Central memory CD4-positive, alpha-beta T cell (primary cell): ENCODE measurements around the gene METRN.

Experiments
- DNase-seq: peaks from one replicate; pipeline ENCODE4 v3.0.0; 2022

METRN gene

DNA sequence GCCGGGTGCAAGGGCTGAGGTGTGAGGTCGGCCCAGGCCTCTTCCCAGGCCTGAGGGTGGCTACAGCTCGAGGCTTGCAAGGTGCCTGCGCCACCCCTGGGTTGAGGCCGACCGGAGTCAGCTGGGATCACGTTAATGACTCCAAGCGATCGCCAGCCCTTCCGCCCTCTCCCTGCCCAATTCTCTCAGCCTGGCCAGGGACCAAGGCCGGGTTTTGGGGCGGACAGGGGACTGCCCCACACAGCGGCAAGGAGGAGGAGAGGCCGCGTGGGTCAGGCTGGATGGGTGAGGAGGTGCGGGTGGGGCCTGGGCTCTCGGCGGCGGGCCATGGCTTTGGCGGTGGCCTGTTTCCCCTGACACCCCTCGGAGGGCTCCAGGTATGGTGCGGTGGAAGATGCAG, 21.6 kb upstream of the METRN start:
- no peak for DNase-seq

DNA sequence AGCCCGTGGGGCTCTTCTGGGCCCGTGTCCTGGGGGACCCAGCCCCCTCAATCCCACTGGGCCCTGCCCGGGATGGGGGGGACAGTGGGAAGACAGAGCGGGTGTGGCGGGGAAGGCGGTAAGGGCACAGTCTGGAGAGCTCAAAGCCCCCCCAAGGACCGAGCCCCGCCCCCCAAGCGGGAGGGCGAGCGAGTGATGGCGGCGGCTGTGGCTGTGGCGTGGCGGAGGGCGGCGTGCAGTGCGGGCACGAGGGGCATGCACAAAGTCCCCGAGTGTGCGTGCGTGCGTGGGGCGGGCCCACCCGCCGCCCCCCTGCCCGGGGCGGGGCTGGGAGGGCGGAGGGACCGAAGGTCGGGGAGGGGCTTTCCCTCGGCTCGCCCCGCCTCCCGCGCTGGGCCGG, 21.2 kb upstream of the METRN start:
- no peak for DNase-seq

DNA sequence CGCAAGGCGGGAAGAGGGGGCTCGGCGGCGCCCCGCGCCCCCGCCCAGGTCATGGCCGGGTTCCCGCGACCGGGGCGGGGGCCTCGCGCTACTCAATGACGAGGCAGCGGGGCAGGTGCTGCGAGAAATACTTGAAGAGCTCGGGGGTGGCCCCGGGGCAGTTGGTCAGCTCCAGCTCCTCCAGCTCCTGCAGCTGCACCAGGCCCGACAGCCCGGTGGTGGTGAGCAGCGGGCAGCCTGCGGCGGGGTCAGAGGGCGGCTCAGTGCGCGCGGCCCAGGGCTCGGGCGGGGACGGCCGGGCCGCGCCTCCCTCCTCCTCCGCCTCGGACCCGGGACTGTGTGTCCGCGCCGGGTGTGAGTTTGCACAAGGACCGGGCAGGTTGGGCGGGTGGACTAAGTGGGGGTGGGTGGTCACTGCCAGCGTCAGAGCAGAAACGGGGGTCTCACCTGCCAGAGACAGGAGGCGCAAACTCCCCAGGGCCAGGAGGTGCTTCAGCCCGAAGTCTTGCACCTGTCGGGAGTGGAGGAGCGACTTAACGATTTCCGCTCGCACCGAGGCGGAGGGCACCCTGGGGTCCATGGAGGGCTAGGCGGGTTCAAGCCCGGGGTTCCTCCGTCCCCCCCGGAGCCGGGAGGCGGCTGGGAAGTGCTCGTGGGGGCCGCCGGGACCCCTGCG, 20.6 kb upstream of the METRN start:
- no peak for DNase-seq

DNA sequence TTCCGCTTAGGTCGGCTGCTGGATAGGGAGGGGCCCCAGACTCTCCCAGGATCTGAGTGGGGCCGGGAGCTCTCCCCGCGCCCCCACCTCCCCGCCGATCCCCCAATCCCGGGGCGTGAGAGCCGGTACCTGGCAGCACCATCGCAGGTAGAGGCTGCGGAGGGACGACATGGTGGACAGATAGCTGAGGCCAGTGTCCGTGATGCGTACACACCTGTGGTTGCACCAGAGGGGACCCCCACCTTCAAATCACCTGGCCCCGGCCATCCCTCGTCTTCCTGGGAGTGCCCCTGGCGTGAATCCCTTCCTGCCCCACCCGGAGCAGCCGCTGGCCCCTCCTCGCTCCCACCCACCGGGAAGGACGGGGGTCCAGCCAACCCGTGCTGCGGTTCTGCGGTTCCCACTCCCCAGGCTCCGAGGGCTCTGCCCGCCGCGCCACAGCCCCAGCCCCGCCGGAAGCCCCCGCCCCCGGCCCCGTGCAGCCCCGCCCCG, 20.0 kb upstream of the METRN start:
- DNase-seq: no peak

DNA sequence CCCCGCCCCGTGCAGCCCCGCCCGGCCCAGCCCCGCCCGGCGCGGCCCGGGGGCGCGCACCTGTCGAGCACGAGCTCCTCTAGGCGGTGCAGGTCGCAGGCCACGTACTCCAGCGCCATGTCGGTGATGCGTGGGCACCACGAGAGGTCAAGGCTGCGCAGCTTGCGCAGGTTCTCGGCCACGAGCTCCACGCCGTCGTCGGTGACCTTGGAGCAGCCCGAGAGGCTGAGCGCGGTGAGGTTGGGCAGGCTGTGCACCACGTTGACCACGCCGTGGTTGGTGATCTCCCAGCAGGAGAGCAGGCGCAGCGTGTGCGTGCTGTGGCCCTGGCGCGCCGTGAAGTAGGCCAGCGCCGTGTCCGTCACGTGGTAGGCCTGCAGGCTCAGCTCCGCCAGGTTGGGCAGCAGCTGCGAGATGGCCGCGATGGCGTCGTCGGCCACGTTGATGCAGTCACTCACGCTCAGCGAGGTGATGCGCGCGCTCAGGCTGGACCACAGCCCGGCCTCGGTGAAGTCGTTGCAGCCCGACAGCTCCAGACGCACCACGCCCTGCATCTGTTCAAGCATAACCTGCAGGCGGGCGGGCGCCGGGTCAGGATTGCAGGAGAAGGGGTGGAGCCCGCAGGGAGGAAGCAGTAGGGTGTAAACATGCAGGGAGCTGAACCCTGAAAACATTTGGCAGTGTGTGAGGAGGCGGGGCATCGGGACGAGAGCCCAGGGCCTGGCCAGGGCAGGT, 19.4 kb upstream of the METRN start:
- peak; percentile 71 for DNase-seq

DNA sequence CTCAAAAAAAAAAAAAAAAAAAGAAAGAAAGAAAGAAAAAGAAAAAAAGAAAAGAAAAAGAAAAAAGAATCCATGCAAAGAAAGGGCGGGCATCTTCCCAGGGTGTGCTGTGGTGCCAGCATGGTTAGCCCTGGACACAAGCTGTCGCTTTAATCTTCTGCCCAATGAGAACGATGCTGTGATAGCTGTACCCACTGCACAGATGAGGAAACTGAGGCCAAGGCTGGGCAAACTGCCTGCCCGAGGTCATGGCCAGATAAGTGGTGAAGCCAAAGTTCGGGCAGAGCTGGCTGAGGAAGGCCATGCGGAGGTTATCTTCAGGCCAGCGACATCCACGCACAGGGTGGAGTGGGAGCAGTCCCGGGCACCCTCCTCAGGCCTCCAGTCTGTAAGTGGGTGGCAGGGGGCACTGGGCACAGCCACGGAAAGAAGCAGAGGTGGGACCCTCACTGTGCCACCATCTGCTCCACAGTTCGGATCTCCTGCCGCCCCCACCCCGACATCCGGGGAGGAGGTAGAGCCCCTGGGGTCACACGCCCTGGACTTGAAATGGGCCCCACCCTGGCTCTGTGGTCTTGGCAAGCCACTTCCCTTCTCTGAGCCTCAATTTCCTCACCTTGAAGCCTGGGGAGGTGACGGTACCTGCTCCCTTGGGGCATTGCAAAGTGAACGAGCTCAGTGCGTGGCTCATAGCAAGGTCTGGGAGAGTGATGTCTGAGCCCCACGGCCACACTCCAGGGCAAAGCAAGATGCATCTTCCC, 15.8 kb upstream of the METRN start:
- peak; percentile 45 for DNase-seq

DNA sequence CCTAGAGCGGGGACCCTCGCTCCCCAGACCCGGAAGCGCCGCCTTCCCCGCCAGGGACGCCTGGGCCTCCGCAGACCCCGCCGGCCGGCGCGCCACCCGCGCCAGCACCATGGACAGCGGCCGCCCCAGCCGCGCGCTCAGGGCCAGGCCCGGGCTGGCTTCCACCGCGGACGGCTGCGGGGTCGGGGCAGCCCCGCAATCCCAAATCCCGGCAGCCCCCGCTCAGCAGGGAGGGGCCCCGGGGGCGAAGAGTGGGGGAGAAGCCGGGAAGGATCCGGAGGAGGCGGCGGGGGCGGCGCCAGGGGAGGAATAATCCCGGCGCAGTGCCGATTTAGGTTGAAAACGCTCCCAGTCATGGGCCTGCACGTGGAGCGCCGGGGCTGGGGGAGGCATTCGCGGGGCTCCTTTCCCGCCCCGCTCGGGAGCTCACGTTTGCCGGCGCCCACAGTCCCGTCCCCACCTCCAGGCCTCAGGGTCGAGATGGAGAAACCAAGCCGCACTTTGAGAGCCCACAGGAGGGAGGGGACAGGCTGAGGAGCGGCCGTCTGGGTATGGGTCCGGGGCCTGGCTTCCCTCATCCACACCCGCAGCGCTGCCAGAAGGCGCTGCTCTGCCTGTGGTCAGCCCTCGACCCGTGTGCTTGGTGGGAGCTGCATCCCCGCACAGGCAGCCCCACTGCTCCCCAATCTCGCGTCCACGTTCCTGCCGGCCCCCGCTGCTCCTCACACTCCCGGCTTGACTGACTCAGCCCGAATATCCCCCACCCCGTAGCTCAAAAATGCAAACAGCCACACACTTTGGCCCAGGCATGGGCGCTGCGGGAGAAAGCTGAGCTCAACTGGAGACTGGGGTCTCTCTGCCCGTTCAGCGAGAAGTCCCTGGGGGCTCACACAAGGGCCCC, 14.0 kb upstream of the METRN start:
- DNase-seq: peak; percentile 50

DNA sequence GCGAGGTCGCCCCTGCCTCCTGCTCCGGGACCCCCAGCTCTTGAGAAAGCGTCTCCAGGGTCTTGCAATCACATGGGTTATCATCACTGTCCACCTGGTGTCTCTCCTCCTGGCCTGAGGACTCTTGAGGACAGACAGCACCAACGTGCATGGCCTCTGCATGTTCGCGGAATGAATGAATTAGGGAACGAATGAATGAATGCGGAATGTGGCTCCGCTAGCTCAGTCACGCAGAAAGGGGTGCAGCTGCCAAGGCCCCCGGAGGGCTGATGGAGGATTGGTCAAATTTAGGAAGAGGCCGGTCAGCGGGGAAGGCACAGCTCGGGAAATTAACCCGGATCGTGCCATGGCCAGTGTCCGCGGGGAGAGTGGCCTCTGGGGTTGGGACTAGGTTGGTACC, 12.6 kb upstream of the METRN start:
- no peak for DNase-seq

DNA sequence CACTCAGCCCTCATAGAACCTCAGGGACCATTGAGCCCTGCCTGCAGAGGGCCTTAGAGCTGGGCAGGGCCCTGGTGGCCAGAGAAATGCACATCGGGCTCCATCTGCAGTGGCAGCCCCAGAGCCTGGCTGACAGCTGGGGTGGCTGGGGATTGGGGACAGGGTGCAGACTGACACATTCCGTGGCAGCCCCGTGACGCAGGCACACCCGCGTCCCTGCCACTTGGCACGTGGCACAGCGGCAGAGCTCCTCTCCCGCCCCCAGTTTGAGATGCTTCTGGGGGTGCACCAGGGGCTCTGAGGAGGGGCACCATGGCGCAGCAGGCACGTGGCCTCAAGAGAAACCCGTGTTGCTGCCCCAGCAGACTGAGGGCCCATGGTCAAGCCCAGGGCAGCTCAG, 11.5 kb upstream of the METRN start:
- DNase-seq: no peak

DNA sequence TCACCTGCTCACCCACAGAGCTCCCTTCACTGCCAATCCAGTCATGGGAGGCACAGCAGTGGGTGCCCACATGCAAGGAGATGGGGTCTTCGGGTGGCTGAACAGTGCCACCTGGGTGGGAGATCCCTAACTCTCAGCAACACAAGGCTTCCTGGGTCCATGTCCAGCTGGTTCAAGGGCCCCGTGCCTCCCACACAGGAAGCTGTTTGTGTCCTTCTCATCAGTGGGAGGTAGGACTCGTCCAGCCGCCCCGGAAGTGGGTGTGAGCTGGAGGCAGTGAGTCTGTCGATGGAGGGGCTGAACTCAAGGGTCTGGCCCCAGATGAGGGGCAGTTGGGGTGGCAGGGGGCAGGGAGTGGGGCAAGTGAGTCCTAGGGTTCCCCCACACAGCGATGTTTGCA, 10.9 kb upstream of the METRN start:
- DNase-seq: no peak

DNA sequence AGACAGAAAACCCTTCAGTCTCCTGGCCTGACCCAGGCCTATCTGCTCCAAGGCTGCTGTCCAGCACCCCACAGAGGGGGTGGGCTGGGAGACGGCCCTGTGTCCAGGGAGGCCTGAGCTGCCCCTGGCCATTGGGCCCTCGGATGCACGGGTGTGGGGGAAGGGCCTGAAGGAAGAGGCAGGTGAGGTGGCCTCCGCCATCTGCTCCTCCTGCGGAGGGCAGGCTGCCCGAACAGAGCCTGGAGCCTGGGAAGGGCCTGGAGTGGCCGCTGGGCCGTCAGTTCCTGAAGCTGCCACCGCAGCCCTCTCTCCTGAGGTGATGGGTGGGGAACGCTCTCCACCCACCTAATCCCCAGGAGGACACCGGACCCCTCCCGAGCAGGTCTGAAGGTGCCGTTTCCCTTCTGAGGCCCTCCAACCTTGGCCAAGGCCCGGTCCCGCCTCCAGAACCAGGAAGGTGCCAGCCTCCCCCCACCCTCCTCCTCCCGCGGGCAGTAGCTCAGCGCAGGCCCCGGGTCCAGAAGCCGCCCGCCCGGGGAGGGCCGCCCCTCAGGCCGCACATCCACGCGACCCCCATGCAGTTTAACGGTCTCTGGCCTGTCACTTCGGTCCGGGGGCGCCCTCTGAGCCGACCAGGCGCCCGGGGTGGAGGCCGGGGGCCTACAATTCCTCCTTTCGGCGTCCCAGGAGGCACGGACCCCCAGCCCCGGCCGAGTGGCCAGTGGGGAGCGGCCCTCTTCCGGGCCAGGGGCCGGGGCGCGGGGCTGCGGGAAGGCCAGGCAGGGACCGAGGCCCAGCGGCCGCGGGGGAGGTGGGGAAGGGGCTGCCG, 10.2 kb upstream of the METRN start:
- no peak for DNase-seq

DNA sequence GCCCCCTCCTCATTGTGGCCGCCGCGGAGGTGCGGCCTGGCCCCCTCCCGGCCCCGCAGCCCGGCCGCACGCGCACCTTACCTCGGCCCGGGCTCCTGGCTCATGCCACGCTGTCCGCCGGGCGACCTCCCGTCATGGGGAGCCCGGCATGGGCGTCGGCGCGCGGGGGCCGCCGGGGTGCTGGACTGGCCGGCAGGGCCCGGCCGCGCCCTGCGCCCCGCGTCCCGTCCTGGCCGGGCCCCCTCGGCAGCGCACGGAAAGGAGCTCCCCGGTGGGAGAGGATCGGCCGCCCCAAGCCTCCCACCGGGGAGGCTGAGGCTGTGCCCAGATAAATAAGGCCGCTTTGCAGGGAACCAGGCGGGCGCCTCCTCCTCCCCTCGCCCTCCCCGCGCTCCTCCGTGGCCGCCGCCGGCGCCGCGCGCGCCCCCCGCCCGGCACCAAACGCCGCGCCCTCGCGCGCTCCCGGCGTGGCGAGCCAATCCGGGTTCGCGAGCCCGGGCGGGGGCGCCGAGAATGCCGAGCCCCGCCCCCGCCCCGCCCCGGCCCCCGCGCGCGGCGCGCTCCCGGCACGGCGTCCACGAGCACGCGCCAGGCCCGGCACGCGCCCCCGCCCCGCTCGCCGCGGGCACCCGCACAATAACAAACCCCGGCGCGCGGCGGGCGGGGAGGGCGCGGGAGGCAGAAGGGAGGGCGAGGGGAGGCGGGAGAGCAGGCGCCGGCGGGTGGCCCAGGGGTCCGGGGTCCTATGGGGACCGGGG, 9.3 kb upstream of the METRN start, which contains the start of gene FBXL16:
Gene FBXL16, minus strand, starts transcription at position 371 of the 758 bp plus-strand sequence. CDS start 8,396 bp downstream, outside the sequence.
- no peak for DNase-seq

DNA sequence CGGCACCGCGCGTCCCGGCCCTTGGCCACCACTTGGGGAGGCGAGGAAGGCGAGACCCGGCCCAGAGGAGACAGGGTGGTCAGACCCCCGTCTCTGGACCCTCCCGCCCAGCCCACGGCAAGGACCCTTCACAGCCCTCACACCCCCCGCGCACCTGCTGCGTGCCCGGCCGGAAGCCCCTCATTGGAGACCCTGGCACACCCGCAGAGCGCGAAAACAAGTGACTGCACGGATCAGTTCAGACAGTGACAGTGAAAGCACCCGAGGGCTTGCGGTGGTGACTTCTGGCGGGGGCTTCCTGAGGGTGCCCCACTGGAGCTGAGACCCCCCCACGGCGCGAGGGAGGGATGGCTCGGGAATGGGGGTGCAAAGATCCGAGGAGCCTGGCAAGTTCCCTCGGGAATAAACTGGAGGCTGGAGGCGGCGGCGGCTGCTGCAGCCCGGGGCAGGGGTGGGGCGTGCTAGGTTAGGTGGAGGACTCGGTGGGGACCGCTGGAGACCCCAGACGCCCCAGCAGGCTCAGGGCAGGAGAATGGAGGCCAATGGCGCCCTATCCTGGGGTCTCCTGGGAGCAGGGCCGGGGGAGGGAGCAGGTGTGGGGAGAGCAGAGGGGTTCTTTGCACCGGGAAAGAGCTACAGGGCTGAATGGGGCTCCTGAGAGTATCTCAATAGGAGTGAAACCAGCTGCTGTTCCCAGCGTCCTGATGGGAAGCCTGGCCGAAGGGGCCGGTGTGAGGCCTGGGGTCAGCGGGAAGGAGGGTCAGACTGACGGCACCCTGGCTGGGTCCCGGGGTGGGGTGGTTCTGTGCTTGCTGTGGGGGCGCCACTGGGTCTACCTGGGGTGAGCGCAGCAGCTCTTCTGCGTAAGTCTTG, 8.5 kb upstream of the METRN start:
- no peak for DNase-seq

DNA sequence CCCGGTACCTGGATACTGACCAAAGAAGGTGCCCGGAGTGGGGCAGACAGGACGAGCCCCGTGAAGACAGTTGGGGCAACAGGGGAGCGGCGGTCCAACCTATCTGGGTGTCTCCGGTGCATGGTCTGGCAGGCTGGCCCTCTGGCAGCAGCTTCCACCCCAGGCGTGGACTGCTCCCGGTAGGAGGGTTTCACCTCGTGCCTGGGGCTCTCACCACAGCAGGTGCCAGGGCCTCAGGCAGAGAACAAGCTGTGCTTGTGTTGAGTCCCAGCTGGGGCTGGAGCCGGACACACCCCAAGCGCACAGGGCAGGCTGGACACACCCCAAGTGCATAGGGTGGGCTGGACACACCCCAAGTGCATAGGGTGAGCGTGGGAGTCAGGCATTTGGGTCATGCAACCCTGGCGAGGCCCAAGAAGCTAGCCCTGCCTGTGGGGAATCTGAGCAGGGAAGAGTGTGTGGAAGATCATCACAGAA, 7.8 kb upstream of the METRN start:
- no peak for DNase-seq

DNA sequence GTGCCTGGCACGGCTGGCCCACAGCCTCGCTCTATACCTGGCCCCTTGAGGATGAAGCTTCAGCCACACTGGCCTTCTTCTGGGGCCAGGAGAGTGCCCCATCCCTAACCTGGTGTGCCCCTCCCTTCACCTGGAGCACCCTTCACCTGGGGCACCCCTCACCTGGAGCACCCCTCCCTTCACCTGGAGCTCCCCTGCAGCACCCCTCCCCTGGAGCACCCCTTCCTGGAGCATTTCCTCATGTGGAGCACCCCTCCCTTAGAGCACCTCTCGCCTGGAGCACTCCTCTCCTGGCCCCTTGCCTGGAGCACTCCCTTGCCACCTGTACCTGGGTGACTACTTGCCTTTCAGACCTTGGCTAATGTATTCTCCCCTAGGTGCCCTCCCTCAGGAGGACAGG, 6.9 kb upstream of the METRN start:
- DNase-seq: no peak

DNA sequence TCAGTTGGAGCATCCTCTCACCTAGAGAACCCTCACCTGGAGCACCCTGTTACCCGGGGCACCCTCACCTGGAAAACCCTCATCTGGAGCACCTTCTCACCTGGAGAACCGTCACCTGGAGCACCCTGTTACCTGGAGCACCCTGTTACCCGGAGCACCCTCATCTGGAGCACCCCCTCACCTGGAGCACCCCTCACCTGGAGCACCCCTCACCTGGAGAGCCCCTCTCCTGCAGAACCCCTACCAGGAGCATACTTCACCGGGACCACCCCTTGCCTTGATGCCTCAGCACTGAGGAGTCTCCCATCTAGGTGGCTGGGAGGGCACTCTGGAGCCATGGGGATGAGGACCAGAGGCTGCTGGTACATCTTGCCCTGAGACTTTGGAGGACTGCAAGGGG, 6.0 kb upstream of the METRN start:
- no peak for DNase-seq

DNA sequence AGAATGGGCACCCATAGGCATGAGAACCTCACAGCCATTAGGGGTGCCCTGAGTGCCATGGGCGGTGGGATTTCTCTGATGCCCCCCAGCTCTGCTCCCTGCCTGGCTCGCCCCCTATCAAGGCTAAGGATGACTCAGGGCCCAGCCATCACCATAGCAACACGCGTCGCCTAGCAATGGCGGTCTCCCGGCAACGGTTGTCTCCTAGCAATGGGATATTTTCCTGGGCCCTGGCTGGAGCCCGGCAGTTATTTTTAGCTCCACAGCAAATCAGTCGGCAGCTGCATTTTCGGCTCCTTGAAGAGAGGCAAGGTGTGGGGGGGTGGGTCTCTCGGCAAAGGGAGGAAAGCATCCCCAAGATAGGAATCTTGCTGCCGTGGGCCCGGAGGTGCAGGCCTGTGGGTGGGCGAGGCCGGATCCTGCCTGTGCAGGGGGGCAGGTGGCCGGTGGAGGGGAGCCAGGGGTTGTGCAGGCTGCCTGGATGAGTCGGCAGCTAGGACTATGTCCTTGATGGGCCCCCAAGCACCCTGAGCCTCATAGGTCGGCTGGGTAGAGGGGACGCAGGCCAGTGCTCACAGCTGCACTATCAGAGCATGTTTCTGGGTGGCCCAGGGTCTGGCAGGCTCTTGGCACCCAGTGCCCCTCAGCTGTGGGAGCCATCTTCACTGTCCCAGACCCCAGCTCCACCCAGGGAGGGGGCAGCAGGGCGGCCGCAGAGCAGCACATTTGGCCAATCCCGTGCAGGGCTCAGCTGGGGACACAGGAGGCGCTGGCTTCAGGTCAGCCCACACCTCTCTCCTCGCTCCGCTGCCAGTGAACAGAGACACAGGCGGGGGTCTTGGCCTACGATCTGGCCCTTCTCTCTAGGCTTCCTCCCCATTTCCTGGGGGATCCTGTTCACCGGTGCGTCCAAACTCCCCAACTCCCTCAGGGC, 5.1 kb upstream of the METRN start:
- DNase-seq: no peak

DNA sequence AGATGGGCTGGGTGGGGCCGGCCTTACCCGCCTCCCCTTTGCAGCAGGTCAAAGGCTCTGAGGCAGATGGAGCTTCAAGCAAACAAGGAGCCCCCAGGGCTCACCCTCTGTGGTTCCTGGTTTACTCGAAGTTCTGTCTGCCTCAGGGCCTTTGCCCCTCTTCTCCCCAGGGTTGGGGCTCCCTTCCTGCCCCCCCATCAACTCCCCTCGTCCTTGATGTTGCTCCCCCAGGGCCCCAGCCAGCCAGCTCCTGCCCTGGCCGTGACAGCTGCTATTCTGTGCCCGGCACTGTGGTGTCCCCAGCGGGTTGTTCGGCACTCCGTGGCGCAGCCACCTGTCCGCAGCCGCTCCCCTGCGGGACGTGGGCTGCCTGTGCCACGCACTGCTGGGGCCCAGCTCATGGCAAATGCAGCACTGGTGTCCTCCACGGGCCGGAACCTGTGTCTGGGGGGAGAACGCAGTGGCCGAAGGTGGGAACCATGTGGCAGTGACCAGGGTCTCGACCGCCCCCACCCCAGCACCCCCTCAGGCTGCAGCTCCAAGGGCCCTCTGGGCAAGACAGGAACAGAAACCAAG, 4.3 kb upstream of the METRN start:
- DNase-seq: no peak
